Measurements from ENCODE around the gene NFIA.

DNA sequence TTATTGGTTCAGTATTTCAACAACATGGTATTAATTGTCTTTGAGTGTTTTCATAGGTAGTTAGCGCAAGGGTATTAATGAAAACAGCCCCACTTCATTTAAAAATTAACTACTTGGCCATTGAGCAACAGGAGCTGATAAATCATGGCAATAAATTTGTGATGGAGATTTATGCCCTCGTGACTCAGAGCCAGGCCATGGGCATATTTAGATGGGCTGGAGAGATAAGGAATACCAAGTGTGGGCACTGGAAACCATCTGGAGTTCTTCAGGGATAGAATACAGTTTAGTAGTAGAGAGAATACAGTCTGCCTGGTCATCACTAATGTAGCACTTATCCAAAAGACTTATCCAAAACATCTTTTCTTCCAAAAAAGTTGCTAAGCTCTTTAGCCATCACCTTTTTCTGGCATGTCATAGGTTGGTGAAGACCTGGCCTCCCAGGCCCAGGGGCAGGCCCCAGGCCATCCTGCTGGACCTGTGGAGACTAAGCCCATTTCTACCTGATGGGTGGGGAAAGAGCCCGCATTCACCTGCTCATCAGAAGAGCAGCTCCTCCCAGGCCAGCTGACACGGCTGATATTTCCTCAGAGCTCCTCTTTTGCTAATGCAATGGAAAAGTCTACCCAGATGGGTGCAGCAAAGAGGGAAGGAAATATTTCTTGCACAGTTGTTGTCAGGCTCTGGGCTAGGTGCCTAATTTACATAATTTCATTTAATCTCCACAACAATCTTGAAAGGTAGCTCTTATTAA lies 404.6 kb downstream of the NFIA start:
- TF ChIP-seq, protein P1, sequence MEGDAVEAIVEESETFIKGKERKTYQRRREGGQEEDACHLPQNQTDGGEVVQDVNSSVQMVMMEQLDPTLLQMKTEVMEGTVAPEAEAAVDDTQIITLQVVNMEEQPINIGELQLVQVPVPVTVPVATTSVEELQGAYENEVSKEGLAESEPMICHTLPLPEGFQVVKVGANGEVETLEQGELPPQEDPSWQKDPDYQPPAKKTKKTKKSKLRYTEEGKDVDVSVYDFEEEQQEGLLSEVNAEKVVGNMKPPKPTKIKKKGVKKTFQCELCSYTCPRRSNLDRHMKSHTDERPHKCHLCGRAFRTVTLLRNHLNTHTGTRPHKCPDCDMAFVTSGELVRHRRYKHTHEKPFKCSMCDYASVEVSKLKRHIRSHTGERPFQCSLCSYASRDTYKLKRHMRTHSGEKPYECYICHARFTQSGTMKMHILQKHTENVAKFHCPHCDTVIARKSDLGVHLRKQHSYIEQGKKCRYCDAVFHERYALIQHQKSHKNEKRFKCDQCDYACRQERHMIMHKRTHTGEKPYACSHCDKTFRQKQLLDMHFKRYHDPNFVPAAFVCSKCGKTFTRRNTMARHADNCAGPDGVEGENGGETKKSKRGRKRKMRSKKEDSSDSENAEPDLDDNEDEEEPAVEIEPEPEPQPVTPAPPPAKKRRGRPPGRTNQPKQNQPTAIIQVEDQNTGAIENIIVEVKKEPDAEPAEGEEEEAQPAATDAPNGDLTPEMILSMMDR (conservative IDR thresholded peaks at IDR 0.05 in 1 of 2, IDR thresholded peaks at IDR 0.05 in 1 of 2; ENCODE audit: low read depth in 1 of 2, low read length in 2 of 2): no peak
- no peak for TF ChIP-seq EZH2 (IDR thresholded peaks at IDR 0.05; ENCODE audit: low read length, missing control alignments)

Data from fibroblast of lung (primary cell).